ENCODE results near the gene CDK5R2.

Gene CDK5R2

DNA sequence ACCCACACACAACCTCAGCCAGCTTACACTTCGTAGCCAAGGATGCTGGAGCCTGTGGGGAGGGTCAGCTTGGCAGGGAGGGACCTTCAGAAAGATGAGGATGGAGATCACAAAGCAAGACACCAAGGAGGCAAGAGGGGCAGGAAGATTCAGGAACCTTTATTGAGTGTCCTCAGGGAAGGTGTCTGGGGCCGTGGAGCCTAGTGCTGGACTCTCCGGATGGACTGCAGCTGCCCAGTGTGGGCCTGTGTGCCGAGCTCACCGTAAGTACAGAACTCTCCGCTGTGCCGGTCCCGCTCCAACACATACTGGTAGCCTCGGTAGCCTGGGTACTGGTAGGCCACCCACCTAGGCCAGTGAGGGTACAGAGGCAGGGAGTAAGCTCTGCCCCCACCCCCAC lies 30.6 kb downstream of the CDK5R2 start:
- no peak for DNase-seq

DNA sequence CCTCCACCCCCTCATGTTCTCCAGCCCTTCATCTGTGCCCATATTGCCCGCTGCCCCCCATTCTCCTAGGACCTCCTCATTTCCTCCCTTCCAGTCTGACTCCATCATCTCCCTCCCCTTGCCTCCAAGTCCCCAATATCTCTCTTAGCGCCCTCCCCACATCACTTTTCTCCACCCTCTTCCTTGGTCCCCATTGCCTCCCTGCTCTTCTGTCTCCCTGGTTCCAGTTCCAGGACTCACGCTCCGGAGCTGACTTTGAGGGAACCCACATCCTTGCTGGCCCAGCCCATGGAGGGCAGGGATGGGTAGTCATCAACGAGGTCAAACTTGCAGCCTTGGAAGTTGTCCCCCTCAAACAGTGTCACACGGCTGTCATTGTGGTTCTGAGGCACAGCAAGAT lies 31.1 kb downstream of the CDK5R2 start:
- DNase-seq: no peak

DNA sequence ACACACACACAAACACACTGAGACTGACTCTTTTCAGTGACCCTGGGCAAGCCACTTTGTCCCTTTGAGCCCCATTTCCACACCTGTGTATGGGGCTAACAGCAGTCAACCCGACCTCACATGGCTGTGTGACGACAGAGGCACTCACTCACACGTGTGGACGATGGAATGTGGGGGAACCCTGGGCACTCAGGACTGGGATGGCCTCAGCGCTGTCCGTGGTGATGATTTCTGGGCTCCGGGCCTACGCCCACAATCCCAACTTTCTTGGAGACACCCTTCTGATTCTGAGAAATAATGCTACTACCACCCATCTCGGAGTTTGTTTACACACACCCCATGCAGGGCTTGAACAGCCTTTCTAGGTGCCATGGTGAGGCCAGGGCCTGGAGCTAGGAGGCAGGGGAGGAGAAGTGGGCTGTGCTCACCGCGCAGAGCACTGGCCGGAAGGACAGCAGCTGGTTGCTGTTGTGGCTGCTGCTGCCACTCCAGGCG lies 32.3 kb downstream of the CDK5R2 start:
- peak; percentile 39 for DNase-seq

DNA sequence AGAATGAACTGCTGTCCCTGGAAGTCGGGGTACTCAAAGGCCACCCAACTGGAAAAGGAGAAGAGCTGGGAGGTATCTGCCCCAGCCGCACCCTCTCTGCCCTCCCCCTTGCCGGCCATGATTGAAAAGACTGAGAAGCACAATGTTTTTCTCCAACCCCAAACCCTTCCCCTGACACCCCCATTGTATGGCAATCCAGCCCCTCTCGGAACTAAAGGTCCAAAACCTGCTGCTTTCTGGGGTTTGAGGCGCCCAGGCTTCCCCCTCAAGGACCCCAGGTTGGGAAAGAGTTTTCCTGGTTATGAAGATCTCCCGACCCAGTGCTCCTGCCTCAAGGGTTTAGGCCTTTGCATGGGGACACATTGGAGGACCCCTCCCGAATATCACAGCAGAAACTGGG lies 32.7 kb downstream of the CDK5R2 start:
- DNase-seq: no peak

DNA sequence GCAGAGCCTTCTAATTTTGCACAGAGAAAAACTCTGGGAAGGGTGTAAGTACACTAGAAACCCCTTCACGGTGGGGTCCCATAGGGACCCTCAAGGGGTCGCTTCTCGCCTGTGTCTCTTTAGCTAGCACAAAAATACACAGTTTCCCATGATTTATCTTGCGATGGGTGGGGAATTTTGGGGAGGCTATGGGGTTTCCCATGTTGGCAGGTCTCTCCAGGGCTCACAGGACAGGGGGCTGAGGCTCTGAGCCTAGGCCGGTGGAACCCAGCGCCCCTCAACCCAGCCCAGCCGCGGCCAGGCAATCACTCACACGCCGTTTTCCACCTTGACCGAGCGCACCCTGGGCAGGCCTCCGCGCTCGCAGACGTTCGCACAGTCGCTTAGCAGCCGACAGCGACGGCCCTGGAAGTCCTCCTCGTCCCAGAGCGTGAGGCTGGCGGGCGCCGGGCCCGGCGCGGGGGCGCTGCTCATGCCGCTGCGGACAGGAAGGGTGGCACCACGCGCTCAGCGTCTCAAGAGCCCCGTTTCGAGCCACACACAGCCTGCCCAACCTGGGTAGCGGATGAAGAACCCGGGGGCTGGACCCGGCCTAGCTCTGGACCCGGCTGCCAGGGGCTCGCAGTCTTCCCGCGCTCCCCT lies 33.4 kb downstream of the CDK5R2 start:
- DNase-seq: no peak

GRCh38 chr2:218993345-218994315 lies 34.2 kb downstream of the CDK5R2 start, which contains the start of gene CRYBA2:
TSS of gene CRYBA2 (minus strand) at chr2:218993422. CDS start at chr2:218993176, 246 bp downstream.
- peak; percentile 24 for DNase-seq

GRCh38 chr2:218995561-218995960 lies 36.1 kb downstream of the CDK5R2 start:
- DNase-seq: no peak

DNA sequence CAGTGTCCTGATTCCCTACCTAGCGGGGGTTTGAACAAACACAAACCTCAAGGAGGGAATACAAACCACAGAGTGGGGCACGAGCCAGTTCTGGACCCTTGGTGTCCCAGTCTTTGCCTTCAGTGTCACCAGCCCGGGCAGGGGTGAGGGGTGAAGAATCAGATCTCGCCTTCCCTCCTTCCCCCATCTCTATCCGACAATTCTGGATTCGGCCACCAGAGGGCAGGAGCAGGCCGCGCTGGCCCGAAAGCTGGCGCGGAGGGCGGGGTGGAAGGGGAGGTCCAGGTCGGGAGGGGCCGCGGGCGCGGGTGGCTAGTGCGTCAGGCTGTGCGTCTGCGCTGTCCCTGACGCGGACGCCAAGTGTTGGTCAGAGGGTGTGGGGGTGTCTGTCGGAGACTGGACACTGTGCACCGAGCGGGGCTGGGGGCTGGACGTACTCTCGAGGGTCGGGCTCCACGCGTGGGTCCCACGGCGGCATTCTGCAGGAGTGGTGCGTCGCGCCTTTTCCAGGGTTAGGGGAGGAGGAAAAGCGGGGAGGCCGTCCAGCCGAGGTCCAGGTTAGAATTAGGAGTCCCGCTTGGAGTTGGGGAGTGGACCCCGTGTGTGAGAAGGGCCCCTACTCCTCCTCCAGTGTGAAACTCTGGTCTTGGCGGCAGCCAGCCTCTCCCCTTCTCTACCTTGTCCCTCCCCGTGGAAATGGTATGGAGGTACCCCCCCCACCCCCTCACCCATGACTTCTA lies 36.7 kb downstream of the CDK5R2 start:
- DNase-seq: peak; percentile 72

GRCh38 chr2:218996937-218997336 lies 37.5 kb downstream of the CDK5R2 start:
- no peak for DNase-seq

DNA sequence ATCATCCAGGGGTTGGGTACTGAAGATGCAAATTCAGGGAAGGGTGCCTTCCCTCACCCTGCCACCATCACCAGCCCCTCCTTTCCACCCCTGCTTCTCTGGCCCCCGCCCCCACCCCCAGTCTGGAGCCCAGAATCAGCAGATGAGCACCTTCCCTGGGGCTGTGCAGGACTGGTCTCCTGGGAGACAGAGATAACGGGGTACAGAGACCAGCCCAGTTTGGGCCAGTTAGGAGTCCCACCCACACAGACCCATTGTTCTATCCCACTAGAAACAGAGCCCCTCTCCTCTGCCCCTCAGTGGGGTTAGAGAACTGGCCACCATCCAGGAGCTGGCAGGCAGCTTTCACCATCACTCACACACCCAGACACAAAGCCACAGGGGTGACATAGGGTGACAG lies 38.3 kb downstream of the CDK5R2 start:
- no peak for DNase-seq

GRCh38 chr2:218998414-218999002 lies 39.0 kb downstream of the CDK5R2 start:
- DNase-seq: no peak

DNA sequence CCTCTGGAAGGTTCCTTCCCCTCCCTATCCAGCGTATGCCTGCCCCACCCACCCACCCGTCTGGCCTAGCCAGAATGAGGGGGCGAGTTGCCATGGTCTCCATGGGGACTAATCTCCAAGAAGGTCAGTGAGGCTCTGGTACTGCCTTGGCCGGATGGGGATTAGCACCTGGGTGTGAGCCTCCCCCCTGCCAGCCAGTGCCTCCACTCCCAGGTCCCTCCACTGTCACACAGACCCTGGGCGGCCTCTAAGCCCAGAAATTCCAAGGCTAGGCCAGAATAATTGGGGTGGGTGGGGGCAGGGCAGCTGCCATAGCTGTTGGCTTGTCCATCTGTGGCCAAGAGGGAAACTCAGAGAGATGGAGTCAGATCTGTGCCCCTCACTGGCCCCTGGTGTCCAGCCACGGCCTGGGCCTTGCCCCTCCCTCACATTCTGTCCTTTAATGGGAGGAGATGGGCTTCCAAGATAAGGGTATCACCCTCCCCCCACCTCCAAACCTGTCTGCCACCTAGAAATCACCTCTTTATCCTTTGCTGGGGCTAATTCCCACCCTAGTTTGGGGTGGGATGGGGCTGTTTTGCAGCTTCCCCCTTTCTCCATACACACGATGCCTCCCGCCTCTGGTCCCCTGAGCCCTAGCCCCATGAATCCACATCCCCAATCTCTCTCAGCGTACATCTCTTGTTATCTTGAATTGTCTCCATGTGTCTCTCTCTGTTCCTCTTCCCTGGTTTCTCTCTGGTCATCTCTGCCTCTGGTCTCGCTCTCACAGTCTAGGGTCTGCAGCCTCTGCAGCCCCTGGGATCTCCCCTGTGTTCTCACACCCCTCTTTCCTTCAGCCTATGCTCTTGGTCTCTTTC lies 39.8 kb downstream of the CDK5R2 start:
- DNase-seq: no peak

- no peak for DNase-seq
Measured at GRCh38 chr2:218999881-219000568, 40.6 kb downstream of the CDK5R2 start.

DNA sequence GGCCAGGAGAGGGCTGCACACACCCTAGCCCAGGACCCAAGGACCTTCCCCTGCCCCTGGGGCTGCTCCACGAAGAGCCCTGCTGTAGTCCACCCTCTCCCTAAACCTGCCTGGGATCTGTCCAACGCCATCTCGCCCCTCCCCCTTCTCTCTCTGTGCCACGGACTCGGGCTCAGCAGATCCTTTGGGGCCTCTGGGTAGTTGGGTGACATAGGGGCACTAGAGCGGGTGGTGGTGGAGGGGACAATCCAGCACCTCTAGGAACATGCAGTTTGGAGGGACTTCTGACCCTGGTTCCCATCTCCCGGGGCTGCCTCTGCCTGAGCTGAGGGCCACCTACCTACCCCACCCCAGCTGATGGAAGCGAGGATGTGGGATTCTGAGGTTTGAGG lies 41.1 kb downstream of the CDK5R2 start:
- DNase-seq: no peak

DNA sequence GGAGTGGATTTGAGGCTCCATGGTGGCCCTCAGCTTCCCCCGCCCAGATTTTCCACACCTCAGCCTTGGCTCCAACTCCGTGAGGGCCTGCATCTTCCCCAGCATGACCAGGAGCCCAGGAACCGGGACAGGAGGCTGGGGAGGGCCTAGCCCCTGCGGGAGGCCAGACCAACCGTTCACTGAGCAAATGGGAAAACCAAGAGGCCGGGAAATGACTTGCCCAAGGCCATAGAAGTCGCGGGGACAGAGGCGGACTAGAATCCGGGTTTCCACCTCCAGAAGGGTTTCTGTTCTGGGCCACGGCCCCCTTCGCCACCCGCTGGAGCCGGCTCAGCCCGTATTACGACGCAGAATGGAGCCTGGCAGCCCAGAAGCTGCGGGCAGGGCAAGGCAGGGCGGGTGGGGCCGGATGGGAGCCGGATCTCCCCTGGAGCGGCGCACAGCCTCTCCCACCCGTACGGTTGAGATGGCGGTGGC lies 41.7 kb downstream of the CDK5R2 start:
- DNase-seq: no peak

GRCh38 chr2:219001577-219002394 lies 42.3 kb downstream of the CDK5R2 start:
- DNase-seq: no peak

DNA sequence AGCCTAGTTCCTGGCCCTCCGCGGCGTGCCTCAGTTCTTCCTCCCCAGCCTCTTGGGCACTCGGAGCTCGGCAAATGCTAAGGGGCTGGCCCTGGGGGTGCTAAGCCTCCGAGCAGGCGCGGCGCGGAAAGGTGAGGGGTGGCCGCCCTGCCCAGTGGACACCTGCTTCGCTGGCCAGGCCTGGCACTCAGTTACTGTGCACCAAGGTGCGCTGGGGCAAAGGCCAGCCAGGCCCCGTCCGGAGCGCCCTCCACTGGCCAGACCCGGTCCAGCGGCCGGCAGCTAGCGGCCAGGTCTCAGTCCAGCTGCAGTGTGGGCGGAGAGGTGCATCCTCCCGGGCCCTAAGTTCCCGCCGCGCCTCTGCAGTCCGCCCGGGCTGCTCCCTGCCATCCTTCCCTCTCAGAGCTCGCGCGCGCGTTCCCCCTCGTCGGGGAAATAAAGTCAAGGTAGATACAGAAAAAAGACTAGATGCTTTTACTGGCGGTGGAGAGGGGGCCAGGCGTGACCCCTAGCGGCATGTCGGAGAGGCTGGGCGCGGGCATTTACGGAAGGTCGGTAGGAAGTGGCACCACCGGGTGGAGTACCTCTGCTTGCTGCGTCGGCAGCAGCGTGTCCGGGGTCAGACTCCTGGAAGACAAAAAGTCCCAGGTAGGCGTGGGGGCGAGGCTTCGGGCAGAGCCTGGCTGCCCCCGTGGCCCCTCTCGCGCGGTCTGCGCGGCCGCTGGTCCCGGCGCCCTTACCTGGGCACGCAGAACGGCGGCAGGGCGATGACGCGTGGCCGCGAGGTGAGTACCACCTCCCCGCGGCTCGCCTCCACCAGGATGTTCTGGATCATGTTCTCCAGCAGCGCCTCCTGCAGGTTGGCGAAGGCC lies 43.2 kb downstream of the CDK5R2 start:
- DNase-seq: peak; percentile 17

GRCh38 chr2:219003267-219003634 lies 43.8 kb downstream of the CDK5R2 start:
- DNase-seq: no peak

- no peak for DNase-seq
Measured at GRCh38 chr2:219003979-219004378, 44.5 kb downstream of the CDK5R2 start.
